Loucy (cell line): Measurements from ENCODE around the gene ANO2.

Experiments used
- CTCF ChIP-seq: fragments of 200-600 bp; sonication (generic); conservative IDR thresholded peaks from 2 replicates; pipeline ENCODE4 v1.5.1; 2014; ENCODE audit warnings: mild to moderate bottlenecking, antibody characterized with exemption, low read length
- EZH2phosphoT487 ChIP-seq: fragments of 200-600 bp; IDR thresholded peaks from 2 replicates; pipeline ENCODE4 v1.6.1; 2018; ENCODE audit warnings: antibody characterized with exemption, mild to moderate bottlenecking, moderate library complexity, borderline replicate concordance

GRCh38 chr12:5913387-5913786 lies 31.7 kb downstream of the ANO2 start:
- TF ChIP-seq CTCF (no peak), EZH2phosphoT487 (no peak)
